Measurements from ENCODE around the gene TP53BP2. TPM values are rescaled to one million over a fixed set of nuclear protein-coding genes. Genes with fewer than 3 reads are reported as not detected.

TP53BP2 gene
- total RNA-seq, 2 donors from 2014 or later: 53.6 to 59.8 TPM

- H3K36me3 Mint-ChIP-seq (ENCODE audit: low read depth): peaks cover 3% of the 10 kb centered on the region
- no peaks in the 10 kb centered on the region for H3K9me3 Mint-ChIP-seq
- Histone ChIP-seq H3K4me3 (ENCODE audit: low read length) (no peak overlapping the region), H3K9me3 (ENCODE audit: control insufficient read depth, low read length) (no peaks in the 10 kb centered on the region), H3K9ac (ENCODE audit: extremely low read depth, low read length, poor library complexity, severe bottlenecking) (no peak overlapping the region), H3K27ac (ENCODE audit: low read depth, low read length) (no peak overlapping the region), H3K27me3 (ENCODE audit: control insufficient read depth, insufficient read depth, low read length, poor library complexity, severe bottlenecking) (no peaks in the 10 kb centered on the region), H3K4me1 (ENCODE audit: control insufficient read depth, insufficient read depth, low read length) (peaks cover 27% of the 10 kb centered on the region), H3K36me3 (ENCODE audit: control insufficient read depth, insufficient read depth, low read length) (no peaks in the 10 kb centered on the region)
- DNase-seq: no peak
- H3K4me3 Mint-ChIP-seq: no peak overlapping the region
- no peak overlapping the region for H3K27ac Mint-ChIP-seq
- no peak for TF ChIP-seq CTCF (conservative IDR thresholded peaks at IDR 0.05)
- 82% methylated on average over 1 of the region's 1 CpG; no CpG with 5 or more reads in 1 of the 2 experiments for WGBS, 2 experiments (ENCODE audit: insufficient coverage in 1 of 2, insufficient read length in 1 of 2)
- H3K4me1 Mint-ChIP-seq: peaks cover 33% of the 10 kb centered on the region
- H3K27me3 Mint-ChIP-seq (ENCODE audit: insufficient read depth): no peaks in the 10 kb centered on the region
These were observed 8.5 kb downstream of the TP53BP2 start for GRCh38 chr1:223837206-223837605.

- no peaks in the 10 kb centered on the region for H3K9me3 ChIP-seq (ENCODE audit: control insufficient read depth, low read length)
- Mint-ChIP-seq H3K36me3 (ENCODE audit: low read depth) (peaks cover 3% of the 10 kb centered on the region), H3K27ac (no peak overlapping the region), H3K4me3 (no peak overlapping the region), H3K4me1 (peaks cover 37% of the 10 kb centered on the region), H3K9me3 (no peaks in the 10 kb centered on the region), H3K27me3 (ENCODE audit: insufficient read depth) (no peaks in the 10 kb centered on the region)
- no peak for DNase-seq
- no peak overlapping the region for H3K4me3 ChIP-seq (ENCODE audit: low read length)
- 71% methylated on average over 1 of the region's 1 CpG; no CpG with 5 or more reads in 1 of the 2 experiments for WGBS, 2 experiments (ENCODE audit: insufficient coverage in 1 of 2, insufficient read length in 1 of 2)
- H3K4me1 ChIP-seq (ENCODE audit: control insufficient read depth, insufficient read depth, low read length): peaks cover 27% of the 10 kb centered on the region
- H3K9ac ChIP-seq (ENCODE audit: extremely low read depth, low read length, poor library complexity, severe bottlenecking): no peak overlapping the region
- no peaks in the 10 kb centered on the region for H3K36me3 ChIP-seq (ENCODE audit: control insufficient read depth, insufficient read depth, low read length)
- no peaks in the 10 kb centered on the region for H3K27me3 ChIP-seq (ENCODE audit: control insufficient read depth, insufficient read depth, low read length, poor library complexity, severe bottlenecking)
- peak; percentile 22 for TF ChIP-seq CTCF (conservative IDR thresholded peaks at IDR 0.05)
- H3K27ac ChIP-seq (ENCODE audit: low read depth, low read length): no peak overlapping the region
These were observed 9.2 kb downstream of the TP53BP2 start for GRCh38 chr1:223836586-223836985.

- H3K36me3 ChIP-seq (ENCODE audit: control insufficient read depth, insufficient read depth, low read length): no peaks in the 10 kb centered on the region
- Mint-ChIP-seq H3K27me3 (ENCODE audit: insufficient read depth) (no peaks in the 10 kb centered on the region), H3K4me1 (peaks cover 36% of the 10 kb centered on the region), H3K27ac (no peak overlapping the region), H3K4me3 (no peak overlapping the region), H3K9me3 (no peaks in the 10 kb centered on the region), H3K36me3 (ENCODE audit: low read depth) (peaks cover 3% of the 10 kb centered on the region)
- no peak for DNase-seq
- H3K27ac ChIP-seq (ENCODE audit: low read depth, low read length): no peak overlapping the region
- 94 to 100% methylated on average over 1 to 2 of the region's 2 CpGs for WGBS, 2 experiments (ENCODE audit: insufficient coverage in 1 of 2, insufficient read length in 1 of 2)
- no peaks in the 10 kb centered on the region for H3K9me3 ChIP-seq (ENCODE audit: control insufficient read depth, low read length)
- no peak for TF ChIP-seq CTCF (conservative IDR thresholded peaks at IDR 0.05)
- no peak overlapping the region for H3K9ac ChIP-seq (ENCODE audit: extremely low read depth, low read length, poor library complexity, severe bottlenecking)
- no peaks in the 10 kb centered on the region for H3K27me3 ChIP-seq (ENCODE audit: control insufficient read depth, insufficient read depth, low read length, poor library complexity, severe bottlenecking)
- H3K4me1 ChIP-seq (ENCODE audit: control insufficient read depth, insufficient read depth, low read length): peaks cover 23% of the 10 kb centered on the region
- H3K4me3 ChIP-seq (ENCODE audit: low read length): no peak overlapping the region
These were observed 10.0 kb downstream of the TP53BP2 start for GRCh38 chr1:223835754-223836153.

All from endodermal cell (in vitro differentiated cells).